ENCODE results near the gene FBXO38. TPM values are rescaled to one million over a fixed set of nuclear protein-coding genes. Genes with fewer than 3 reads are reported as not detected.
A peak's percentile ranks its signal among the peaks of the same experiment; 100 is the strongest.

FBXO38 gene
- total and polyA plus RNA-seq, 2 of the 13 experiments (the other 11 are each of a cell fraction or from before 2014, with no cell fraction given), result 24.8 to 35.9 TPM

DNA sequence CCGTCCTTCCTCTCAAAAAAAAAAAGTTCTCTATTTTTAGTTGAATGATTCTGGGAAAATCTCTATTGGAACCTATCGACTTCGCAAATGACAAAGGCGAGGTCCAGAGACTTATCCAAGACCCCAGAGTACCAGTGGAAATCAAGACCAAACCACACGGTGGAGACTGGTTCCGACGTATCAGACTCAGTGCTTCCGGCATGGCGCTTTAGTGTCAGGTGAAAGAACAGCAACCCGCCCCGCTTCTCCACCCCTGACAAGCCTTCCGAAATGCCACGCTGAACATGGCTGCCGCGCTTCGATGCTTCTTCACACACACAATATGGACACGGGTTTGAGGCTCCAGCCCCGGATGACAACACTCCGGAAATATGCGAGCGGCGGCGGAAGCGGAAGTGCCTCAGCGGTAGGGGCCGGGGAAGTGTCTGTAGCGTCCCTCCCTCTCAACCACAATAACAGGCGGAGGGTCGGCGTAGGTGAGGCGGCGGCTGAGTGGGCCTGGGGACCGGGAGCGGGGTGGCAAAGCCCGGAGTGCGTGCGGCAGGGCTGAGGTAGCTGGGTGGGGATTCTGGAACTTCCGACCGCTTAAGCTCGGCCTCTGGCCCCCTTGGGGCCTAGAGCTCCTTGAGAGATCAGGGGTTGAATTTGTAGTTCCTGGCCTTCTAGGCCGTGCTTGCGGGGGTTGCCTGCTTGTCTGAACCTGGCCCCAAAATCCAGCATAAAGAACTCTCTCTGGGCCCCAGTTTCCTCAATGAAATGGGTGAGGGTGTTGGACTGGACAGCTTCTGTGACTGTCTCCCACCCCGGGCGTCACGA is at the start of gene FBXO38 (continued):
- TF ChIP-seq, protein P1, sequence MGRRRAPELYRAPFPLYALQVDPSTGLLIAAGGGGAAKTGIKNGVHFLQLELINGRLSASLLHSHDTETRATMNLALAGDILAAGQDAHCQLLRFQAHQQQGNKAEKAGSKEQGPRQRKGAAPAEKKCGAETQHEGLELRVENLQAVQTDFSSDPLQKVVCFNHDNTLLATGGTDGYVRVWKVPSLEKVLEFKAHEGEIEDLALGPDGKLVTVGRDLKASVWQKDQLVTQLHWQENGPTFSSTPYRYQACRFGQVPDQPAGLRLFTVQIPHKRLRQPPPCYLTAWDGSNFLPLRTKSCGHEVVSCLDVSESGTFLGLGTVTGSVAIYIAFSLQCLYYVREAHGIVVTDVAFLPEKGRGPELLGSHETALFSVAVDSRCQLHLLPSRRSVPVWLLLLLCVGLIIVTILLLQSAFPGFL (CRISPR knock-in tag; IDR thresholded peaks at IDR 0.05), result no peak
- TF ChIP-seq ZFP82 (CRISPR knock-in tag; IDR thresholded peaks at IDR 0.05; ENCODE audit: borderline replicate concordance) (no peak; the same call in 1 of the 2 replicates), ZNF234 (CRISPR knock-in tag; conservative IDR thresholded peaks at IDR 0.05) (no peak), SSRP1 (CRISPR knock-in tag; IDR thresholded peaks at IDR 0.05) (no peak), ZNF350 (CRISPR knock-in tag; IDR thresholded peaks at IDR 0.05; ENCODE audit: borderline replicate concordance, low read depth) (peak; percentile 94), ISL2 (CRISPR knock-in tag; IDR thresholded peaks at IDR 0.05) (peak; percentile 52; the same call in 1 of the 2 replicates), RXRB (CRISPR knock-in tag; IDR thresholded peaks at IDR 0.05; ENCODE audit: borderline replicate concordance) (peak; percentile 51; the same call in 1 of the 2 replicates), NCOA2 (CRISPR knock-in tag; IDR thresholded peaks at IDR 0.05) (peak; percentile 62; the same call in 1 of the 2 replicates), NR2C2 (CRISPR knock-in tag; IDR thresholded peaks at IDR 0.05; ENCODE audit: borderline replicate concordance) (peak; percentile 92), ZNF331 (CRISPR knock-in tag; IDR thresholded peaks at IDR 0.05) (peak; percentile 45; the same call in 1 of the 2 replicates), ZNF264 (CRISPR knock-in tag; IDR thresholded peaks at IDR 0.05) (no peak; the same call in 1 of the 2 replicates), TCF7L2 (IDR thresholded peaks at IDR 0.05; ENCODE audit: low read depth, low read length) (no peak), ZNF850 (CRISPR knock-in tag; conservative IDR thresholded peaks at IDR 0.05) (no peak), IKZF1 (IDR thresholded peaks at IDR 0.05) (no peak), AHR (CRISPR knock-in tag; IDR thresholded peaks at IDR 0.05) (0 out of 2 replicates have a peak, but pooled peaks have one; percentile 58), GTF2F1 (IDR thresholded peaks at IDR 0.05; ENCODE audit: low read length) (0 out of 2 replicates have a peak, but pooled peaks have one; percentile 47), RNF2 (conservative IDR thresholded peaks at IDR 0.05; ENCODE audit: low read depth) (no peak), KAT2B (IDR thresholded peaks at IDR 0.05; ENCODE audit: borderline replicate concordance, low read depth, low read length) (no peak), ZNF615 (CRISPR knock-in tag; IDR thresholded peaks at IDR 0.05; ENCODE audit: borderline replicate concordance) (peak; percentile 59; the same call in 1 of the 2 replicates), RORA (CRISPR knock-in tag; IDR thresholded peaks at IDR 0.05) (no peak), ATF7-NPFF (CRISPR knock-in tag; IDR thresholded peaks at IDR 0.05; ENCODE audit: low read depth) (peak; percentile 53; the same call in 1 of the 2 replicates)
- TF ChIP-seq, protein P2, sequence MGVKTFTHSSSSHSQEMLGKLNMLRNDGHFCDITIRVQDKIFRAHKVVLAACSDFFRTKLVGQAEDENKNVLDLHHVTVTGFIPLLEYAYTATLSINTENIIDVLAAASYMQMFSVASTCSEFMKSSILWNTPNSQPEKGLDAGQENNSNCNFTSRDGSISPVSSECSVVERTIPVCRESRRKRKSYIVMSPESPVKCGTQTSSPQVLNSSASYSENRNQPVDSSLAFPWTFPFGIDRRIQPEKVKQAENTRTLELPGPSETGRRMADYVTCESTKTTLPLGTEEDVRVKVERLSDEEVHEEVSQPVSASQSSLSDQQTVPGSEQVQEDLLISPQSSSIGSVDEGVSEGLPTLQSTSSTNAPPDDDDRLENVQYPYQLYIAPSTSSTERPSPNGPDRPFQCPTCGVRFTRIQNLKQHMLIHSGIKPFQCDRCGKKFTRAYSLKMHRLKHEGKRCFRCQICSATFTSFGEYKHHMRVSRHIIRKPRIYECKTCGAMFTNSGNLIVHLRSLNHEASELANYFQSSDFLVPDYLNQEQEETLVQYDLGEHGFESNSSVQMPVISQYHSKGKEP (CRISPR knock-in tag; IDR thresholded peaks at IDR 0.05), result no peak; the same call in 1 of the 2 replicates
- TF ChIP-seq, protein P3, sequence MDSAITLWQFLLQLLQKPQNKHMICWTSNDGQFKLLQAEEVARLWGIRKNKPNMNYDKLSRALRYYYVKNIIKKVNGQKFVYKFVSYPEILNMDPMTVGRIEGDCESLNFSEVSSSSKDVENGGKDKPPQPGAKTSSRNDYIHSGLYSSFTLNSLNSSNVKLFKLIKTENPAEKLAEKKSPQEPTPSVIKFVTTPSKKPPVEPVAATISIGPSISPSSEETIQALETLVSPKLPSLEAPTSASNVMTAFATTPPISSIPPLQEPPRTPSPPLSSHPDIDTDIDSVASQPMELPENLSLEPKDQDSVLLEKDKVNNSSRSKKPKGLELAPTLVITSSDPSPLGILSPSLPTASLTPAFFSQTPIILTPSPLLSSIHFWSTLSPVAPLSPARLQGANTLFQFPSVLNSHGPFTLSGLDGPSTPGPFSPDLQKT (CRISPR knock-in tag; IDR thresholded peaks at IDR 0.05; ENCODE audit: borderline replicate concordance), result peak; percentile 17; the same call in 1 of the 2 replicates
- TF ChIP-seq, protein P4, sequence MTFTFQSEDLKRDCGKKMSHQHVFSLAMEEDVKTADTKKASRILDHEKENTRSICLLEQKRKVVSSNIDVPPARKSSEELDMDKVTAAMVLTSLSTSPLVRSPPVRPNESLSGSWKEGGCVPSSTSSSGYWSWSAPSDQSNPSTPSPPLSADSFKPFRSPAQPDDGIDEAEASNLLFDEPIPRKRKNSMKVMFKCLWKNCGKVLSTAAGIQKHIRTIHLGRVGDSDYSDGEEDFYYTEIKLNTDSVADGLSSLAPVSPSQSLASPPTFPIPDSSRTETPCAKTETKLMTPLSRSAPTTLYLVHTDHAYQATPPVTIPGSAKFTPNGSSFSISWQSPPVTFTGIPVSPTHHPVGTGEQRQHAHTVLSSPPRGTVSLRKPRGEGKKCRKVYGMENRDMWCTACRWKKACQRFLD (CRISPR knock-in tag; IDR thresholded peaks at IDR 0.05; ENCODE audit: borderline replicate concordance), result no peak; the same call in 1 of the 2 replicates

Data from HepG2 (cell line).